HepG2 (cell line): ENCODE results near the gene ADPRHL1. TPM values are rescaled to one million over a fixed set of nuclear protein-coding genes. Genes with fewer than 3 reads are reported as not detected.

Experiments used
- BORCS8-MEF2B ChIP-seq: sonication (generic); formaldehyde crosslinking; IDR thresholded peaks from 2 replicates; pipeline ENCODE4 v1.8.0; 2022; ENCODE audit warnings: mild to moderate bottlenecking, missing genetic modification reagents
- BRD4 ChIP-seq: sonication (generic); formaldehyde crosslinking; IDR thresholded peaks from 2 replicates; pipeline ENCODE4 v1.4.0; 2020; ENCODE audit warnings: missing genetic modification reagents
- FOXA3 ChIP-seq: IDR thresholded peaks from 2 replicates; pipeline ENCODE4 v1.6.1; 2016; ENCODE audit warnings: missing genetic modification reagents, missing compliant biosample characterization
- HDAC2 ChIP-seq: sonication (generic); formaldehyde crosslinking; IDR thresholded peaks from 2 replicates; pipeline ENCODE4 v1.4.0; 2020; ENCODE audit warnings: missing genetic modification reagents
- HMGXB4 ChIP-seq, 2 experiments: sonication (generic) in 1 of 2; formaldehyde crosslinking in 1 of 2; IDR thresholded peaks; 2 replicates each; pipeline versions ENCODE4 v1.4.0 to v1.6.1; 2018 to 2020; ENCODE audit warnings: missing genetic modification reagents in 2 of 2, borderline replicate concordance in 1 of 2, low read depth in 1 of 2, mild to moderate bottlenecking in 1 of 2, missing biosample characterization in 1 of 2
- HOXA7 ChIP-seq: sonication (generic); formaldehyde crosslinking; IDR thresholded peaks from 2 replicates; pipeline ENCODE4 v1.8.1; 2022; ENCODE audit warnings: mild to moderate bottlenecking, missing genetic modification reagents, moderate library complexity
- IRX3 ChIP-seq: sonication (generic); formaldehyde crosslinking; IDR thresholded peaks from 2 replicates; pipeline ENCODE4 v1.8.1; 2023; ENCODE audit warnings: mild to moderate bottlenecking, low read depth, missing genetic modification reagents, borderline replicate concordance
- JARID2 ChIP-seq: sonication (generic); formaldehyde crosslinking; IDR thresholded peaks from 2 replicates; pipeline ENCODE4 v1.8.1; 2023; ENCODE audit warnings: missing genetic modification reagents, inconsistent platforms; ENCODE audit not compliant: insufficient replicate concordance
- KDM5A ChIP-seq: fragments of 200-600 bp; sonication (generic); IDR thresholded peaks from 2 replicates; pipeline ENCODE4 v1.7.0; 2018; ENCODE audit warnings: antibody characterized with exemption, mild to moderate bottlenecking, low read length, borderline replicate concordance
- PHF21A ChIP-seq: sonication (generic); formaldehyde crosslinking; IDR thresholded peaks from 2 replicates; pipeline ENCODE4 v1.5.0; 2020; ENCODE audit warnings: mild to moderate bottlenecking, missing genetic modification reagents
- POLR2G ChIP-seq: fragments of 200-400 bp; formaldehyde crosslinking; IDR thresholded peaks from 2 replicates; pipeline ENCODE4 v1.6.1; 2018; ENCODE audit warnings: mild to moderate bottlenecking, low read depth, low read length, moderate library complexity
- RXRB ChIP-seq: IDR thresholded peaks from 2 replicates; pipeline ENCODE4 v1.6.1; 2016; ENCODE audit warnings: borderline replicate concordance, missing genetic modification reagents, missing compliant biosample characterization
- TAF1 ChIP-seq: sonication (generic); formaldehyde crosslinking; IDR thresholded peaks from 2 replicates; pipeline ENCODE4 v1.4.0; 2020; ENCODE audit warnings: missing genetic modification reagents
- TEF ChIP-seq: sonication (generic); formaldehyde crosslinking; IDR thresholded peaks from 2 replicates; pipeline ENCODE4 v1.5.0; 2020; ENCODE audit warnings: missing genetic modification reagents
- WIZ ChIP-seq: sonication (generic); formaldehyde crosslinking; IDR thresholded peaks from 2 replicates; pipeline ENCODE4 v1.5.1; 2020; ENCODE audit warnings: mild to moderate bottlenecking, missing genetic modification reagents
- ZBTB10 ChIP-seq: sonication (generic); formaldehyde crosslinking; IDR thresholded peaks from 2 replicates; pipeline ENCODE4 v1.4.0; 2020; ENCODE audit warnings: missing genetic modification reagents, borderline replicate concordance
- ZNF180 ChIP-seq: sonication (generic); formaldehyde crosslinking; IDR thresholded peaks from 2 replicates; pipeline ENCODE4 v1.4.0; 2020; ENCODE audit warnings: low read depth, missing genetic modification reagents, borderline replicate concordance
- ZNF275 ChIP-seq: sonication (generic); formaldehyde crosslinking; IDR thresholded peaks from 2 replicates; pipeline ENCODE4 v1.8.0; 2022; ENCODE audit warnings: missing genetic modification reagents, mild to moderate bottlenecking, inconsistent platforms, borderline replicate concordance
- ZNF292 ChIP-seq: sonication (generic); formaldehyde crosslinking; IDR thresholded peaks from 2 replicates; pipeline ENCODE4 v1.8.1; 2022; ENCODE audit warnings: mild to moderate bottlenecking, low read depth, missing genetic modification reagents, borderline replicate concordance
- ZNF460 ChIP-seq: sonication (generic); formaldehyde crosslinking; IDR thresholded peaks from 2 replicates; pipeline ENCODE4 v1.5.1; 2020; ENCODE audit warnings: missing genetic modification reagents, mild to moderate bottlenecking, borderline replicate concordance
- ZNF614 ChIP-seq: IDR thresholded peaks from 2 replicates; pipeline ENCODE4 v1.6.1; 2018; ENCODE audit warnings: missing biosample characterization, missing genetic modification reagents, inconsistent platforms, borderline replicate concordance
- ZSCAN9 ChIP-seq: IDR thresholded peaks from 2 replicates; pipeline ENCODE4 v1.6.1; 2016; ENCODE audit warnings: borderline replicate concordance
- polyA plus RNA-seq, 8 experiments: library from polyadenylated mRNA; depleted of rRNA in 3 of 8; stranded (reverse) in 7 of 8; unstranded in 1 of 8; fragments of >200 nt; fragmentation: Illumina TruSeq in 4 of 8; extraction: Trizol in 4 of 8; gene quantifications; 2 replicates each; pipeline versions ENCODE4 v1.2.1 to v1.2.3, GENCODE V29; 2011 to 2016; ENCODE audit warnings: low read depth in 4 of 8, missing spikeins in 1 of 8, mixed read lengths in 1 of 8; ENCODE audit not compliant: insufficient read depth in 1 of 8
- total RNA-seq, 5 experiments: library from RNA; depleted of rRNA; stranded (reverse); fragments of >200 nt; fragmentation: Illumina TruSeq; extraction: Trizol; gene quantifications; 2 replicates each; pipeline ENCODE4 v1.2.3, GENCODE V29; 2016; ENCODE audit warnings: low read depth in 1 of 5

ADPRHL1 gene
- total and polyA plus RNA-seq, 2 of the 13 experiments (the other 11 are each of a cell fraction or from before 2014, with no cell fraction given), result 0.34 to 0.40 TPM

- TF ChIP-seq JARID2 (CRISPR knock-in tag) (peak; percentile 74), FOXA3 (CRISPR knock-in tag) (peak; percentile 66), POLR2G (peak; percentile 85), BRD4 (peak; percentile 80; the same call in 1 of the 2 replicates), ZSCAN9 (CRISPR knock-in tag) (peak; percentile 75), BORCS8-MEF2B (peak; percentile 60; the same call in 1 of the 2 replicates), TAF1 (CRISPR knock-in tag) (peak; percentile 65; the same call in 1 of the 2 replicates), ZNF180 (CRISPR knock-in tag) (no peak), ZNF292 (peak; percentile 72), HOXA7 (no peak), ZNF614 (CRISPR knock-in tag) (peak; percentile 28; the same call in 1 of the 2 replicates), TEF (no peak), HMGXB4 (CRISPR knock-in tag; IDR thresholded peaks at IDR 0.05; ENCODE audit: borderline replicate concordance in 1 of 2, low read depth in 1 of 2) (no peak), IRX3 (no peak; the same call in 1 of the 2 replicates), HDAC2 (peak; percentile 86; the same call in 1 of the 2 replicates), KDM5A (no peak), RXRB (peak; percentile 15; the same call in 1 of the 2 replicates), WIZ (CRISPR knock-in tag) (0 out of 2 replicates have a peak, but pooled peaks have one; percentile 82), PHF21A (CRISPR knock-in tag) (peak; percentile 61; the same call in 1 of the 2 replicates), ZNF275 (no peak), ZBTB10 (CRISPR knock-in tag) (peak; percentile 40; the same call in 1 of the 2 replicates), ZNF460 (CRISPR knock-in tag) (no peak)
Observed at GRCh38 chr13:113437408-113438010, 15.8 kb downstream of the ADPRHL1 start (continued).
